Right lobe of liver (tissue), 4 donors: Measurements from ENCODE around the gene OTUD1.

Experiments used
- POLR2A ChIP-seq: fragments of 450-650 bp; IDR thresholded peaks from one replicate; pipeline ENCODE4 v1.6.1; 2017; ENCODE audit warnings: antibody characterized with exemption, mild to moderate bottlenecking
- TF ChIP-seq, protein P1 (sequence below), 4 donors: fragments of 200-600 bp in 3 of 4; fragments of 450-650 bp in 1 of 4; IDR thresholded peaks; one replicate each; pipeline versions ENCODE4 v1.5.1 to v1.8.0; 2016 to 2022; ENCODE audit warnings: antibody characterized with exemption in 4 of 4, mild to moderate bottlenecking in 2 of 4
- donor health status: DM: no; HTN: no; CAD: no.
- donor health status: DM: no; HTN: no; CAD: no.
- donor health status: DM: no; HTN: yes; CAD: no.

DNA sequence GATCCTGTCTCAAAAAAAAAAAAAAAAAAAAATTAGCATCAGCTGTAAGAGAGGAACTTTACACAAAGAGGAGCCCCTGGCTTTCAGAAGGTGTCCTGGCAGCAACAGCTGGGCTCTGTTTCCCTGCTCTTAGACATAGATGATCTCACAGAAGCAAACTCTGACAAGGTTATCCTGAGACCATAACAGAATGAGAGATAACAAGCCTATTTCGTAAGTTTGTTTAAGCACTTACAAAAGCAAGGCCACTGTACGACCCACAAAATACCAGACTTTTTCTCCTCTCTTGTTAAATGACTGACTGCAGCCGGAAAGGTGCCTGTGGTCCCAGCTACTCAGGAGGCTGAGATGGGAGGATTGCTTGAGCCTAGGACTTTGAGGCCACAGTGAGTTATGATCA is 33.3 kb upstream of the OTUD1 start:
- TF ChIP-seq, protein P1, sequence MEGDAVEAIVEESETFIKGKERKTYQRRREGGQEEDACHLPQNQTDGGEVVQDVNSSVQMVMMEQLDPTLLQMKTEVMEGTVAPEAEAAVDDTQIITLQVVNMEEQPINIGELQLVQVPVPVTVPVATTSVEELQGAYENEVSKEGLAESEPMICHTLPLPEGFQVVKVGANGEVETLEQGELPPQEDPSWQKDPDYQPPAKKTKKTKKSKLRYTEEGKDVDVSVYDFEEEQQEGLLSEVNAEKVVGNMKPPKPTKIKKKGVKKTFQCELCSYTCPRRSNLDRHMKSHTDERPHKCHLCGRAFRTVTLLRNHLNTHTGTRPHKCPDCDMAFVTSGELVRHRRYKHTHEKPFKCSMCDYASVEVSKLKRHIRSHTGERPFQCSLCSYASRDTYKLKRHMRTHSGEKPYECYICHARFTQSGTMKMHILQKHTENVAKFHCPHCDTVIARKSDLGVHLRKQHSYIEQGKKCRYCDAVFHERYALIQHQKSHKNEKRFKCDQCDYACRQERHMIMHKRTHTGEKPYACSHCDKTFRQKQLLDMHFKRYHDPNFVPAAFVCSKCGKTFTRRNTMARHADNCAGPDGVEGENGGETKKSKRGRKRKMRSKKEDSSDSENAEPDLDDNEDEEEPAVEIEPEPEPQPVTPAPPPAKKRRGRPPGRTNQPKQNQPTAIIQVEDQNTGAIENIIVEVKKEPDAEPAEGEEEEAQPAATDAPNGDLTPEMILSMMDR (IDR thresholded peaks at IDR 0.05), result no peak
- no peak for TF ChIP-seq POLR2A
